Measurements from ENCODE around the gene LARP4. TPM values are rescaled to one million over a fixed set of nuclear protein-coding genes. Genes with fewer than 3 reads are reported as not detected.
"Not testable (repeated sequence)": the region's sequence is repeated elsewhere in the genome, so short reads cannot be mapped to it uniquely, and the experiment has no call there.

LARP4 gene
- total RNA-seq, 6 donors from 2014 or later: 29.1 to 75.2 (median 45.4) TPM

GRCh38 chr12:50375802-50376201, 24.9 kb upstream of the LARP4 start:
- peak in 1 of 2 donors; percentile 19 for ATAC-seq (ENCODE audit: low FRiP score in 2 of 2)
- 87 to 90% methylated on average over 8 of the region's 8 CpGs for WGBS, 2 donors
- TF ChIP-seq CTCF (IDR thresholded peaks at IDR 0.05) (no peak), EP300 (IDR thresholded peaks at IDR 0.05) (no peak), POLR2AphosphoS5 (IDR thresholded peaks at IDR 0.05) (no peak)

GRCh38 chr12:50380761-50381325, 19.8 kb upstream of the LARP4 start:
- peak in 1 of 2 donors; percentile 48 for DNase-seq
- WGBS, 2 donors: 91 to 100% methylated on average over 6 to 7 of the region's 8 CpGs
- Histone ChIP-seq H3K36me3 (no peaks in the 10 kb centered on the region), H3K27me3 (no peaks in the 10 kb centered on the region), H3K27ac (no peak overlapping the region), H3K9me3 (no peaks in the 10 kb centered on the region), H3K4me3 (no peak overlapping the region), H3K4me1 (no peaks in the 10 kb centered on the region)
- TF ChIP-seq CTCF (IDR thresholded peaks at IDR 0.05) (no peak), EP300 (IDR thresholded peaks at IDR 0.05) (no peak), POLR2A (IDR thresholded peaks at IDR 0.05) (no peak), POLR2AphosphoS5 (IDR thresholded peaks at IDR 0.05) (no peak)
- ATAC-seq (ENCODE audit: low FRiP score in 2 of 2): no peak

More at GRCh38 chr12:50375802-50376201, 24.9 kb upstream of the LARP4 start:
- Histone ChIP-seq H3K4me1 (no peaks in the 10 kb centered on the region), H3K27ac (no peak overlapping the region), H3K27me3 (no peaks in the 10 kb centered on the region), H3K9me3 (no peaks in the 10 kb centered on the region), H3K4me3 (no peak overlapping the region), H3K36me3 (no peaks in the 10 kb centered on the region)
- DNase-seq: peak in 1 of 2 donors; percentile 21

GRCh38 chr12:50387487-50387886, 13.2 kb upstream of the LARP4 start:
- 36 to 45% methylated on average over 5 of the region's 5 CpGs for WGBS, 2 donors
- ATAC-seq (ENCODE audit: low FRiP score in 2 of 2) (no peak), DNase-seq (no peak)
- Histone ChIP-seq H3K4me1 (no peaks in the 10 kb centered on the region), H3K4me3 (no peak overlapping the region), H3K27me3 (no peaks in the 10 kb centered on the region), H3K9me3 (no peaks in the 10 kb centered on the region), H3K36me3 (no peaks in the 10 kb centered on the region), H3K27ac (no peak overlapping the region)
- TF ChIP-seq POLR2AphosphoS5 (IDR thresholded peaks at IDR 0.05) (no peak), CTCF (IDR thresholded peaks at IDR 0.05) (no peak)

- ATAC-seq (ENCODE audit: low FRiP score in 2 of 2) (no peak), DNase-seq (no peak)
- Histone ChIP-seq H3K9me3 (no peaks in the 10 kb centered on the region), H3K4me1 (no peaks in the 10 kb centered on the region), H3K36me3 (no peaks in the 10 kb centered on the region), H3K4me3 (no peak overlapping the region), H3K27ac (no peak overlapping the region), H3K27me3 (no peaks in the 10 kb centered on the region)
- no peak for TF ChIP-seq EP300 (IDR thresholded peaks at IDR 0.05)
- no peak for TF ChIP-seq CTCF (IDR thresholded peaks at IDR 0.05)
- no peak for TF ChIP-seq POLR2A (IDR thresholded peaks at IDR 0.05)
- TF ChIP-seq POLR2AphosphoS5 (IDR thresholded peaks at IDR 0.05): no peak
- WGBS, 2 donors: 77 to 81% methylated on average over 7 of the region's 7 CpGs
Measured at GRCh38 chr12:50387972-50388478, 12.7 kb upstream of the LARP4 start.

- H3K27ac ChIP-seq; H3K27me3 ChIP-seq; H3K4me3 ChIP-seq; H3K9me3 ChIP-seq; H3K36me3 ChIP-seq; H3K4me1 ChIP-seq; DNase-seq; ATAC-seq (ENCODE audit: low FRiP score in 2 of 2): not testable (repeated sequence)
- 89 to 91% methylated on average over 10 of the region's 10 CpGs for WGBS, 2 donors
Measured at GRCh38 chr12:50388793-50389192, 11.9 kb upstream of the LARP4 start.

All from upper lobe of left lung (tissue), 6 donors.